Measurements from ENCODE around the gene NKIRAS2. TPM values are rescaled to one million over a fixed set of nuclear protein-coding genes. Genes with fewer than 3 reads are reported as not detected.
"Not testable (repeated sequence)": the region's sequence is repeated elsewhere in the genome, so short reads cannot be mapped to it uniquely, and the experiment has no call there.

Gene NKIRAS2
- total RNA-seq, 1 experiment from 2014 or later = 36.9 TPM

DNA sequence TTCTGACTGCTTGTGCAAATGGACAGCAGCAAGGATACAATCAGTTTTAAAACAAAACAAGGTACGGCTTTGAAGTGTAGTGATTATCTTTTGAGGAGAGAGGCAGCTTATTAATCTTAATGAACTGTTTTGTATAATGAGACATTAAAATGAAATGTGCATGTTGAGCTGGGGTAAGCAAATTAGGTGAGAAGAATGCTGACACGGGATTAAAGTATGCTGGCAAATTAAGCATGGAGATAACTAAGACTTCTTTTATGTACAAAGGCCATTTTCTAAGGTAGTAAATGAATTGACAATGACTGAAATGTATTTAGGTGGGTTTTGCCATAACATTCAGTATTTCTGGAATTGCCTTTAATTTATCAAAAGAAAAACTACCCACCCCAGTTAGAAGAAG is 21.4 kb upstream of the NKIRAS2 start:
- no peak for DNase-seq (ENCODE audit: low spot score)

DNA sequence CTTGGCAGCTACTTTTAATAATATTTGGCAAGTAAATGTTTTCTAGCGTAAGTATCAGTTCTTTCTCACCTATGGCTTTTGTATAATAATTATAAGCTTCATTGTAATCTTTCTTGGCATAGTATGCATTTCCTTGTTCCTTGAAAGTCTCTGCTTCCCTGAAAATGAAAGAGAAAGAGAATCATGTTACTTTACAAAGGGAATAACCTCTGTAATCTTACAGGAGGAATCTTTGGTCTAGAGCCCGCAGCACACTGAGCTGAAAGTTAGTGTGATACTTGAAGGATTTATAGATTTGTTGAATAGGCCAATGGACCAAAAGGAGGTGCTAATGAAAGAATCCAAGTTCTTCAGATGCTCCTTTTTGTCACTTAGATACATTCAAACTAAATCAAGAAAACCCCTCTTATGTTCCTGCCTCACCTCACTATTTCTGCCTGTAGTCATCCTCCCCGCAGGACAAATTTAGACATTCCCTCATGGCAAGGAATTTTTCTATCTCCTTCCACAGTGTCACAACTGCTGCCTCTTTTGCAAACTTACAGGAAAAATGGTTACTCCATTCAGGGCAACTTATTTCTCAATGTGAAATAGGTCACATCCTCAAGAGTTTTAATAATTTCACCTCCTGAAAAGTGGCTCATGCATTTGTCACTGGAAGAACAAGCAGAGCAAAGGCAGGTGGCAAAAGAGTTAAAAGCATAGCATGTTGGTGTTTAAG is 19.3 kb upstream of the NKIRAS2 start:
- DNase-seq (ENCODE audit: low spot score) = no peak

DNA sequence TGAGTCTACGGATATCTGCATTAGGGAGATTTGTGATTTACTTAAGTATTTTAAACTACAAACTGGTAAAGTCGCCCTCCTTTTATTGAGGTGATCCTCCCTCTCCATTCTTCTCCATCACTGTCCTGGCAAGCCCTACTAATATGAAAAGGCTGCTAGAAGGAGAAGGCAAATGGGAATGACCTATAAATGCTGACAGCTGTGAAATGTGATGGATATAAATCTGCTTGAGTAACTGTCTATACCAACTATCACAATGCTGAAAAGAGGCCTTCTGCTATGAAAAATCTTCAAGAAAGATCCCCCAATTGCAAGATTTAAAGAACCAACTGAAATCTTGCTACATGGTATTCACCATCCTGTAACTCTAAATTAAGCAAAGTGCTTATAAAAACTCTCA is 18.2 kb upstream of the NKIRAS2 start:
- no peak for DNase-seq (ENCODE audit: low spot score)

DNA sequence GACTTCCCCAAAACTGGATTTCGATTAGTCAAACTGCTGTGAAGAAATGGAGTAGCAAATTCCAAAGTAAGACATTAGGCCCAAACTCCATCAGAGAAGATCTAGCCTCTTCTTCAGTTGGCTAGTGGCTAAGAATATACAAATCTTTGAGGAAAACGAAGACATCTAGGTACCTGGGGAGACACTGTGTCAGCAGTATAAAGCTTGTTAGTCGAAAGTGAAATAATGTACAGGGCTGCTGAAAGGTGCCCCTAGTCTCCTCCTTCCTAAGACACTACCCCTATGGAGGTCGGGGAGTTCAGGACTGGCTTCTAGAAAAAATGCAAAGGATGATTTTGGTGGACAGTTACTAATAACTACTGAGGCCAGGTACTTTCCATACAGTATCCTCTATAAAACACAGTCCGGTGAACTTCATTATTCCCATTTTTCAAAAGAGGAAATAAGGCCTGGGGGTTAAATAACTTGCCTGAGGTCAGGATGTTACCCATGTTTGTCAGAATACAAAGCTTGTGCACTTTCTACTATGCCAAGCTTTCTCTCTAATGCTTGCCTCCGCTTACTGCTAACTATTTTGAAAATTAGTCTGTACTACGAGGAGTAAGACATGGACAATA is 17.6 kb upstream of the NKIRAS2 start:
- DNase-seq (ENCODE audit: low spot score) = no peak

DNA sequence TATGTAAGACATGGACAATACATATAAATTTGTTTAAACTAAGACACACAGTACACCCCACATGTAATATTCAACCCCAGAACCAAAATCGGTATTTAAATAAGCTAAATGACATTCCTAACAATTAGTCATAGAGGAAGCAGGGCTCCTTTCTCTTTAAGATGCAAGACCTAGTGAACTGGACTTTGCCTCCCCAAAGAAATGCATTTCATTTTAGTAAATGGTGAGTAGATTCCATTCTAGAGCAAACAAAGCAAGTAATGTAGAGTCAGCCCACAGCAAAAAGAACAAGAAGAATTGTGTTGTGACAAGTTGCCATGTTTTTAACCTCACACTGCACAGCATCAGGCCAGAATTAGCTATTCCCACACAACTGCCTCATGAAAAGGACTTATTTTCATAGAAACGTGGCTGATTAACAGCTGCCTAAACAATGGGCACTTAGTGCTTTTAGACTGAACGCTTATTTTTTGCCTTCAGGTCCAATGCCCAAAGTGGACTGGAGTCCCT is 17.0 kb upstream of the NKIRAS2 start:
- no peak for DNase-seq (ENCODE audit: low spot score)

DNA sequence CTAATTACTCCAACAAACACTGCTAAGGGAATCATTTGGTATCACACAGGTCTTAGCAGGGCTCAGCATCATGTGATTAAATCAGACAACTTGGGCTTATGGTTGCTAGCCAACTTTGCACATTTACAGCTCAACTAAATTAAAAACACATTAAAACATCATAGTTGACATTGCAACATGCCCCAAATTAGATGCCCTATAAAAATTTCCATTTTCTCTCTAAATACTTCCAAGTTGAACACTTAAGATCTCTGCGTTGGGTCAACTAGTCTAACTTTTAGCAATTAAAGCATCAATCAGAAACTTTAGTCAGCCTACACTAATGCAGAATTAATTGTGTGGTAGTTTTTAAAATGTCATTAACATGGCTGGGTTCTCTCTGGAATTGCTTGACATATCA is 14.7 kb upstream of the NKIRAS2 start:
- DNase-seq (ENCODE audit: low spot score) = no peak

DNA sequence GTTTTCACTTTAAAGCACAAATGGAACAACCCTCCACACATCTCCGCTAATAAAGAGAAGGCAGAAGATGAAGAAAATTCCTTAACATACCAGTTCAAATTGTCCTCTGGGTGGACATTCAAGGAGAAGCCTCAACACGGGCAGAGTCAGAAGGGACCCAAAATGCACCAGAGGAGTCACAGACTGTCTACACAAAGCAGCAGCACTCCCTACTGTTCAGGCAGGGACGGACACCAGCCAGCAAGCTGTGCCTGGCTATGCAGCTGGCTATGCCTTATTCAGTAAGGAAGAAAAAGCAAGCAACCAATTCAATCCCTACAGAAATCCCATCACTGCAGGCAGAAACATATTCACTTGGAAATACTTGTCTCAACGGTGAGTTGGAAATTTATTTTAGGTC is 10.7 kb upstream of the NKIRAS2 start:
- no peak for DNase-seq (ENCODE audit: low spot score)

DNA sequence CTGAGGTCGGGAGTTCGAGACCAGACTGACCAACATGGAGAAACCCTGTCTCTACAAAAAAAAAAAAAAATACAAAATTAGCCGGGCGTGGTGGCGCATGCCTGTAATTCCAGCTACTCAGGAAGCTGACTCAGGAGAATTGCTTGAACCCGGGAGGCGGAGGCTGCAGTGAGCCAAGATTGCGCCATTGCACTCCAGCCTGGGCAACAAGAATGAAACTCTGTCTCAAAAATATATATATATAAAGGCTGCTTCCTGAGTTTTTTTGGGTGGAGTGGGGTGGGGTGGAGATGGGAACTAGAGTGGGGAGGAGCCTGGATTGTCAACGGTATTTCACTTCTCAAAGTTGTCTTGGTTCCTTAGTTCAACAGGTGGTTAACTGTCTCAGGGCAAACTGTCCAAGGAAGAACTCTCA is 9.6 kb upstream of the NKIRAS2 start:
- DNase-seq (ENCODE audit: low spot score) = not testable (repeated sequence)

DNA sequence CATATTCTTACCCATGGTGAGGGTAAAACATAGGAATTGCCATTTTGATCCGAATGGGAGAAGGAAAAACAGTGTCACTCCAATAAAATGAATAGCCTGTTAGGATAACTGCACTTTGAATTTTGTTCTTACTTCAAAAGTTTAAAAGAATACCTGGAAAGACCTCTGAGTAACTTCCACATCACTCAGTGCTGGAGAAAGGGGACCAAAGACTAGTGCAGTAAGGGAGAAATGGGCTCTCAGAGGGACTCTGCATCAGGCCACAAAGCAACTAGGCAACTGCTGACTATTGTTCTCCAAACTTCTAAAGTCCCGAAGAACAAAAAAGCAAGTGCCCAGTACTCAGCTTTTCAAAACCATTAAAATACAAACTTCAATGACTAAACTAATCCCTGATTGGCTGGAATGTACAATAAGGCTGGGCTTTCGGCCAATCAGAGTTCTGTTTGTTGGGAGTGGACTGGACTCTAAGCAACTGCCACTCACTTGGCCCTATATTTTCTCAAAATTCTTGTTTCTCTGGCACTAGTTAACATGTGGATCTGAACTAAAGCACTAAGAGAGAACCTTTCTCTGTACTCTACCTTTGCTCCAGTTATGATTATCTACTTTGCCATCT is 8.9 kb upstream of the NKIRAS2 start:
- no peak for DNase-seq (ENCODE audit: low spot score)

DNA sequence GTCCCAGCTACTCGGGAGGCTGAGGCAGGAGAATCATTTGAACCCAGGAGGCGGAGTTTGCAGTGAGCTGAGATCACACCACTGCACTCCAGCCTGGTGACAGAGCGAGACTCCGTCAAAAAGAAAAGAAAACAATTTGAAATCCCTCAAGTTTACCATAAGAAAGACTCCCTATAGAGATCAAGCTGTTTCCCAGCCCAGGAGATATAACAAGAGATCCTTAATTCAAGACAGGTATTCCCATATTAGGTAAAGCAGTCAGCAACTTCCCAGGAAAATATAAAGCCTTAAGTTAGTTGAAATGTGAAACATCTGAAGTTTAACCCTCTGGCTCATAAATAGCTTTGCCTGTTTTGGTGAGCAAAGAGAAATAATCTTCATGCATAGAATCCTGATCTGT is 7.5 kb upstream of the NKIRAS2 start:
- DNase-seq (ENCODE audit: low spot score) = not testable (repeated sequence)

DNA sequence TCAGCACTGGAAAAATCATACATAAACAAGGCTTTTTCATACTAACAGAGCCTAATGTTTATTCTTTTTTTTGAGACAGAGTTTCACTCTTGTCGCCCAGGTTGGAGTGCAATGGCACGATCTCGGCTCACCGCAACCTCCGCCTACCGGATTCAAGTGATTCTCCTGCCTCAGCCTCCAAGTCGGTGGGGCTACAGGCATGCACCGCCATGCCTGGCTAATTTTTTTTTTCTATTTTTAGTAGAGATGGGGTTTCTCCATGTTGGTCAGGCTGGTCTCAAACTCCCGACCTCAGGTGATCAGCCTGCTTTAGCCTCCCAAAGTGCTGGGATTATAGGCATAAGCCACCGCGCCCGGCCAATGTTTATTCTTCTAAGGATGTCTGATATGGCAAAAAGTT is 6.2 kb upstream of the NKIRAS2 start:
- not testable (repeated sequence) for DNase-seq (ENCODE audit: low spot score)

DNA sequence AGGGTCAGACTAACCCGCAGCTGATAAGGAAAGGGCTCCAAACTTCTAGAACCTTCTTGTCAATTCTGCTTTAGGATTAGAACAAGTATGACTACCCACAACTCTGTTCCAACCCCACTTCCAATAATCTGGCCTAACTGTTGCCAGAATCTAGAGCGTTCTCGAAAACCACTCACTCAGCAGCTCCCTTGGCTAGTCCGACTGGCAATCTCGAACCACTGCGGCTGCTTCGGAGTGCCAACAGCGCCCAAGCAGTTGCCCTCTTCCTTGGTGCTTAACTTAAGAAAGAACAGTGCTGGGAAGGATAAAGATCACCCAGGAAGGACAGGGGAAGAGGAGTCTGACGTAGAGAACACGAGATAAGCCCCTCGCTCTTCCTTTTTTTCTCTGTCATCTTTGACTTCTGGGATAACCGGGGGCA is 3.5 kb upstream of the NKIRAS2 start:
- no peak for DNase-seq (ENCODE audit: low spot score)

DNA sequence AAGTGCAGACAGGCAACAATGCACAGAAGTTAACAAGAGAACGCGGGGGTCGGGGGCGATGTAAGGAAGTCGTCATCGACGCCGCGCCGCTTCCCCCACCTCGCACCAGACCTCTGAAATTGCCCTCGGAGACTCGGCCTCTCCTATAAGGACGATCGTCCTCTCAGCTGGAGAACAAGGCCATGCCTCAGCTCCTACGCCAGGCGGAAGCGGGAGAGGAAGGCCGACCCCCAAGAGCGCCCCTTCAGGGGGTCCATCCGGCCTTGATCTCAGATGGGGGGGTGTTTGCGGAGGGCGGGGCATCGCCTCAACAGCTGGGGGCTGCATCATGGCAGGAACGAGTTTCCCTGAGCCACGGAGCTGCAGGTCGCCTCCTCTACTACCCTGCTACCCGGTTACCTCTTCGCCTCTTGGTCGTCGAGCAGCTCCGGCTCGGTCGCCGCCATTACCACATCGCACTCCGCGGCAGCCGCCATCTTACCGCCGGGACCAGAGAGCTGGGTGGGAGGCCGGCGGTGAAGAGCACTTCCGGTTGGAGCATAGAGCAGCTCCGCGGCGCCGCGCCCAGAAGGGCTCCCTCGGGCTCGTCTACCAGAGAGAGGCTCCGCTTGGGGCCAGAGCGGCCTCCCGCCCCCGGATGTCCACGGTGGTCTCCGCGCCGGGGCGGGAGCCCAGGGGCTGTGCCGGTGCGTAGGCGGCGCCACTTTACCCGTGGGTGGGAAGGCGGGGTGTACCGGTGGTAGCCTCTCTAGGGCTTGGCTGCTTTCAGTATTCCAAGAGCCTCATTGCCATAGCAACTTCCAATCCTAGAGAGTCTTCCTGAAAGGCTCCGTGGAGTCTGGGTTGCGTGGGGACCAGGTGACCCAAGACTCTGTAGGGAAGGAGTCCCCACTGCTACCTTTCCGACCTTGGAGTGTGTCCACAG is 2.7 kb upstream of the NKIRAS2 start, which contains the start of gene DNAJC7:
DNAJC7 (minus strand) TSS at position 499 of the 925 bp plus-strand sequence; CDS start at position 476, 23 bp downstream.
- peak; percentile 86 for DNase-seq (ENCODE audit: low spot score)

DNA sequence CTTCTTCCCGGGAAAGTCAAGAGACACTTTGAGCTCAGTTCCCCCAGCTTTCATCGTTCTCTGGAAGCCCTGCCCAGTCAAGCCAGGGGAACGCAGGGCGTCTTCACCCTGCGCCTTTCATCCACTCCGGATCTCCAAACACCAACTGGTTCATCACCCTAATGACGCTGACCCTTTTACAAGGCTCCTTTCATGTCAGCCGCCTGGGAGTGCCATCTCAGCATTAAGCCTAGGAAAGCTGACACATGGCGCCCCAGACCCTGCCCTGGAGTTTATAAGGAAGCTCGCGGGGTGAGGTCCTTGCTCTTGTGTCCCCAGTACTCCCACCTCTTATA is 2.1 kb upstream of the NKIRAS2 start:
- DNase-seq (ENCODE audit: low spot score) = no peak

DNA sequence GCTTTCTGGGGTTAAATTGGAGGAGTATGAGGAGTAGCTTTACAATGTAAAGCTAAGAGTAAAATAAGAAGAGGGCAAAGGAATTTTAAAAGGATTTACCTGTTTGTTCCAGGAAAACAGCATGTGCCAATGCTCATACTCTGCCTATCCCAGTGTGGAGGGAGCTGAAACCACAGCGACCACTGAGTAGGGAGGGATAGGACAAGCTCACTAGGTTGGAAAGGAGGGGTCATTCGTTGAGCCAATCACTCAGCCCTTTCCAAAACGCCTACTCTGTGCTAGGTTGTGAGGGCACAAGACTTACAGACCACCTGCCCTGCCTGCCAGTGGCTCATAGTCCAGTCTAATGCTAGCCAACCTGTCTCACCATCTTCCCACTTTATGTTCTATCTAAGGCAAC is 1.6 kb upstream of the NKIRAS2 start:
- no peak for DNase-seq (ENCODE audit: low spot score)

DNA sequence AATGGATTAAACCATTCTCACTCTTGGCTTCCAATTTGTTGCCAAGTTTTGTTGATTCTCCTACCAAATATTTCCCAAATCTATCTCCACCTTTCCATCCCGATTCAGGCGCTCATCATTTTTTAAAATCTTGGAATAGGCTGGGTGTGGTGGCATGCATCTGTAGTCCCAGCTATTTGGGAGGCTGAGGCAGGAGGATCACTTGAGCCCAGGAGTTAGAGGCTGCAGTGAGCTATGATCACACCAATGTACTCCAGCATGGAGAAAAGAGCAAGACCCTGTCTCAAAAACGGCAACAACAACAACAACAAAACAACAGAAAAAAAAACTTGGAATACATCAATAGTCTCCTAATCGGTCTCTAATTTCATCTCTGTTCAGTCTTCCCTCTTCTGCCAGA is 902 bp upstream of the NKIRAS2 start:
- no peak for DNase-seq (ENCODE audit: low spot score)

DNA sequence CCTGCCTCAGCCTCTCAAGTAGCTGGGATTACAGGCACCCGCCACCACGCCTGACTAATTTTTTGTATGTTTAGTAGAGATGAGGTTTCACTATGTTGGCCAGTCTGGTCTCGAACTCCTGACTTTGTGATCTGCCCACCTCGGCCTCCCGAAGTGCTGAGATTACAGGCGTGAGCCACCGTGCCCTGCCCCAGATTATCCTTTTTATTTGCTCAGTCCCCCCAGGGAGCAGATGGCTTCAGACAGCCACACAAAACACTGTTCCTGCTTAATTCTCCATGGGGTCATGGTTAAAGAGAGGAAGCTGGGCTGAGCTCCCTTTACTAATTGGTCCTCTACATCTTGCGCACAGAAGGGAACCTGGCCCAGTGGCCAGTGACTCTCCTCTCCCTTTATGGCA is 955 bp downstream of the NKIRAS2 start:
- DNase-seq (ENCODE audit: low spot score) = not testable (repeated sequence)

DNA sequence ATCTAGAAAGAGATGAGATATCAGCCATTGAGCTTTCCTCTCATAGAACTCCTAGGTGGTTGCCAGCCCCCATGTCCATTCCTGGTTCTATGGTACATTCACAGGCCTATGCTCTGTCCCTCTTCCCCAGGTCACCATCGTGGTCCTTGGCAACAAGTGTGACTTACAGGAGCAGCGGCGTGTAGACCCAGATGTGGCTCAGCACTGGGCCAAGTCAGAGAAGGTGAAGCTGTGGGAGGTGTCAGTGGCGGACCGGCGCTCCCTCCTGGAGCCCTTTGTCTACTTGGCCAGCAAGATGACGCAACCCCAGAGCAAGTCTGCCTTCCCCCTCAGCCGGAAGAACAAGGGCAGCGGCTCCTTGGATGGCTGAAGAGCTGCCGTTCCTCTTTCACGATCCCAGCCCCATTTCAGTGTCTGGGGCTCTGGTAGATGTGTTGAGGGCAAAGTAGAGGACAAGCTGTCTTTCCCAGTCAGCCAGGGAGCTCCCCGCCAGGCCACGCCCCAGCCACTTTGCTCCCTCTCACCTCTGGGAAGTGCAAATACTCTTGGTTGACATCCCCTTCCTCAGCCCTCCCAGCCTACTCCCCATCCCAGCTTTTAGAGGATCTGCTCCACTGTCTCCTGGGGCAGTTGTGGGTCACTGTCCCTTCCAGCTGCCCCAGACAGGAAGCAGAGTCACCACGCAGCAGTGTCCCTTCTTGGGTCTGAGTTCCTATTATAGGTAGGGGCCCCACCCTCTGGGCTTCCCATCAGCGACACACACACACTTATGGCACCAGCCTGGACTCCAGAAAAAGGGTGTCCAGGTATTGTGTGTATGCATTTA is 3.8 kb downstream of the NKIRAS2 start:
- DNase-seq (ENCODE audit: low spot score) = no peak

DNA sequence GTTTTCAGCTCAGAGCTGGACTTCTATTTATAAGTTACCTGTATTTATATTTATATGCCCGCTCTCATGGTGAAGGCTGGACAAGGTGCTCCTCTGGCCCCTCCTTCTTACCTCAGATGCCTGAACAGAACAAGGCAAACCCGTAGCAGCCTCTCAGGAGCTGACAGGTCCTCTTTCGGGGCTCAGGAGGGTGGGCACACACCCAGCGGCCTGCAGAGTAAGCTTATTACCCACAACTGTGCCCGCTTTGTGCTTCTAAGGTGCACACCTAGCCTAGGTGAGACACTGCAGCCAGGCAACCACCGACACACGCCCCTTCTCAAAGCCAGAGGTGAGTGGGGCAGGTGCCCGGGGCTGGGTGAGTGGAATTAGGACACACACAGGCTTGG is 5.3 kb downstream of the NKIRAS2 start:
- no peak for DNase-seq (ENCODE audit: low spot score)

DNA sequence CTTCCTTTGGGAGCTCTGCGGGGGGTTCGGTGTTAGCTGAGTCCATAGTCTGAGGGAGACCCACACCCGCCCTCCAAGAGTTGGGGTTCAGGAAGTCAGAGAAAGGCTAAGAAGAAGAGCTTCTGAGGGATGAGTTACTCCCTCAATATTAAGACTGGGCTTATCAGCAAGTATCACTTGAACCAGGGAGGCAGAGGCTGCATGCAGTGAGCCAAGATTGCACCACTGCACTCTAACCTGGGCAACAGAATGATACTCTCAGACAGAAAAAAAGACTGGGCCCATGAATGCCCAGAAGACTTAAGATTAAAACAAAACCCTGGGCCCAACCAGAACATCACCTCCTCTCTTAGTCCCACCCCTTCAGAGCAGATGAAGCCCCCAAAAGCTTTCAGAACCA is 6.0 kb downstream of the NKIRAS2 start:
- no peak for DNase-seq (ENCODE audit: low spot score)

Data from H4 (cell line).